Lower leg skin (tissue), 3 donors: ENCODE data around the gene MYO3B.

Experiments used
- POLR2A ChIP-seq, 2 donors: fragments of 450-650 bp; IDR thresholded peaks; one replicate each; pipeline ENCODE4 v1.6.1; 2016 to 2017; ENCODE audit warnings: antibody characterized with exemption in 2 of 2, mild to moderate bottlenecking in 1 of 2, moderate library complexity in 1 of 2
- TF ChIP-seq, protein P1 (sequence below), 3 donors: fragments of 450-650 bp; IDR thresholded peaks; one replicate each; pipeline ENCODE4 v1.5.1; 2016; ENCODE audit warnings: antibody characterized with exemption in 3 of 3, mild to moderate bottlenecking in 3 of 3, moderate library complexity in 2 of 3

DNA sequence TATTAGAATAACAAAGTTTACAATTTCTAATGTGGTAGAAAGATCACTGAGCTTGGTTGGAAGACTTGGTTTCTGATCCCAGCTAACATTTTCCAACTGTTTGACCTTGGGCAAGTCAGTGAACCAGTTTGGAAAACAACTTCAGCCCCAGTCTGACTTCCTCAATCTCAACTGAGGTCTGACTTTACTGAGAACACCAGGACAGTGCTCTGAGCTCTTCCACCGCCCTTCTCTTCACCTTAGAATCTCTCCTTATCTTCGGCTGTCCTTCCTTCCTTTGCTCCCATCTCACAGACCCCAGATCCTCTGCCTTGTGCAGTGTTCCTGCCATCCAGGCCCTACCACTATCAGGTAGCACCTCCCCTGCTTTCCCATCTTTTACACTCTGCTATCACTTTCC lies 343.4 kb downstream of the MYO3B start:
- TF ChIP-seq POLR2A (IDR thresholded peaks at IDR 0.05) = no peak
- TF ChIP-seq, protein P1, sequence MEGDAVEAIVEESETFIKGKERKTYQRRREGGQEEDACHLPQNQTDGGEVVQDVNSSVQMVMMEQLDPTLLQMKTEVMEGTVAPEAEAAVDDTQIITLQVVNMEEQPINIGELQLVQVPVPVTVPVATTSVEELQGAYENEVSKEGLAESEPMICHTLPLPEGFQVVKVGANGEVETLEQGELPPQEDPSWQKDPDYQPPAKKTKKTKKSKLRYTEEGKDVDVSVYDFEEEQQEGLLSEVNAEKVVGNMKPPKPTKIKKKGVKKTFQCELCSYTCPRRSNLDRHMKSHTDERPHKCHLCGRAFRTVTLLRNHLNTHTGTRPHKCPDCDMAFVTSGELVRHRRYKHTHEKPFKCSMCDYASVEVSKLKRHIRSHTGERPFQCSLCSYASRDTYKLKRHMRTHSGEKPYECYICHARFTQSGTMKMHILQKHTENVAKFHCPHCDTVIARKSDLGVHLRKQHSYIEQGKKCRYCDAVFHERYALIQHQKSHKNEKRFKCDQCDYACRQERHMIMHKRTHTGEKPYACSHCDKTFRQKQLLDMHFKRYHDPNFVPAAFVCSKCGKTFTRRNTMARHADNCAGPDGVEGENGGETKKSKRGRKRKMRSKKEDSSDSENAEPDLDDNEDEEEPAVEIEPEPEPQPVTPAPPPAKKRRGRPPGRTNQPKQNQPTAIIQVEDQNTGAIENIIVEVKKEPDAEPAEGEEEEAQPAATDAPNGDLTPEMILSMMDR (IDR thresholded peaks at IDR 0.05) = no peak
